Measurements from ENCODE around the gene IGLL1.

GRCh38 chr22:23524226-23524625 is 55.9 kb downstream of the IGLL1 start:
- TF ChIP-seq EZH2 (IDR thresholded peaks at IDR 0.05; ENCODE audit: insufficient read depth, poor library complexity, severe bottlenecking) (no peak), EZH2phosphoT487 (IDR thresholded peaks at IDR 0.05; ENCODE audit: insufficient read depth, low read depth) (no peak)

All from GM23248 (cell line).